ENCODE data around the gene GPR107.

The GPR107 gene

GRCh38 chr9:130054325-130054786 is 650 bp downstream of the GPR107 start:
- no peak for DNase-seq (ENCODE audit: low read depth in 2 of 2)

GRCh38 chr9:130054820-130055219 is 1.1 kb downstream of the GPR107 start:
- DNase-seq (ENCODE audit: low read depth in 2 of 2): no peak

GRCh38 chr9:130058154-130058553 is 4.4 kb downstream of the GPR107 start:
- DNase-seq (ENCODE audit: low read depth in 2 of 2): no peak

- DNase-seq (ENCODE audit: low read depth in 2 of 2): no peak
These were observed 5.2 kb downstream of the GPR107 start for GRCh38 chr9:130058887-130059286.

GRCh38 chr9:130060296-130060695 is 6.6 kb downstream of the GPR107 start:
- no peak for DNase-seq (ENCODE audit: low read depth in 2 of 2)

GRCh38 chr9:130062750-130063149 is 9.0 kb downstream of the GPR107 start:
- DNase-seq (ENCODE audit: low read depth in 2 of 2): no peak

GRCh38 chr9:130064621-130065020 is 10.9 kb downstream of the GPR107 start:
- DNase-seq (ENCODE audit: low read depth in 2 of 2): no peak

- no peak for DNase-seq (ENCODE audit: low read depth in 2 of 2)
These were observed 15.3 kb downstream of the GPR107 start for GRCh38 chr9:130069048-130069447.

- DNase-seq (ENCODE audit: low read depth in 2 of 2): no peak
These were observed 19.0 kb downstream of the GPR107 start for GRCh38 chr9:130072515-130073235.

- no peak for DNase-seq (ENCODE audit: low read depth in 2 of 2)
These were observed 19.7 kb downstream of the GPR107 start for GRCh38 chr9:130073373-130073772.

GRCh38 chr9:130078547-130078946 is 24.8 kb downstream of the GPR107 start:
- no peak for DNase-seq (ENCODE audit: low read depth in 2 of 2)

GRCh38 chr9:130084337-130084736 is 30.6 kb downstream of the GPR107 start:
- DNase-seq (ENCODE audit: low read depth in 2 of 2): no peak

- DNase-seq (ENCODE audit: low read depth in 2 of 2): no peak
These were observed 34.3 kb downstream of the GPR107 start for GRCh38 chr9:130088051-130088450.

GRCh38 chr9:130089141-130089540 is 35.4 kb downstream of the GPR107 start:
- no peak for DNase-seq (ENCODE audit: low read depth in 2 of 2)

- DNase-seq (ENCODE audit: low read depth in 2 of 2): no peak
These were observed 37.2 kb downstream of the GPR107 start for GRCh38 chr9:130090915-130091314.

GRCh38 chr9:130092910-130093309 is 39.2 kb downstream of the GPR107 start:
- DNase-seq (ENCODE audit: low read depth in 2 of 2): no peak

GRCh38 chr9:130095872-130096271 is 42.2 kb downstream of the GPR107 start:
- DNase-seq (ENCODE audit: low read depth in 2 of 2): no peak

- no peak for DNase-seq (ENCODE audit: low read depth in 2 of 2)
These were observed 47.0 kb downstream of the GPR107 start for GRCh38 chr9:130100681-130101080.

- no peak for DNase-seq (ENCODE audit: low read depth in 2 of 2)
These were observed 48.2 kb downstream of the GPR107 start for GRCh38 chr9:130101915-130102314.

- DNase-seq (ENCODE audit: low read depth in 2 of 2): no peak
These were observed 50.9 kb downstream of the GPR107 start for GRCh38 chr9:130104491-130105193.

- no peak for DNase-seq (ENCODE audit: low read depth in 2 of 2)
These were observed 53.1 kb downstream of the GPR107 start for GRCh38 chr9:130106860-130107233.

- DNase-seq (ENCODE audit: low read depth in 2 of 2): peak; percentile 85
These were observed 53.6 kb downstream of the GPR107 start for GRCh38 chr9:130107234-130107861.

- no peak for DNase-seq (ENCODE audit: low read depth in 2 of 2)
These were observed 54.2 kb downstream of the GPR107 start for GRCh38 chr9:130107955-130108354.

Data from activated CD4-positive, alpha-beta T cell treated with anti-CD3 and anti-CD28 coated beads for 24 hours (primary cell).